ENCODE measurements around the gene YWHAQ. TPM values are rescaled to one million over a fixed set of nuclear protein-coding genes. Genes with fewer than 3 reads are reported as not detected.
"Not testable (repeated sequence)": the region's sequence is repeated elsewhere in the genome, so short reads cannot be mapped to it uniquely, and the experiment has no call there.

Gene YWHAQ
- total RNA-seq, 1 donor from 2014 or later = 140 TPM

DNA sequence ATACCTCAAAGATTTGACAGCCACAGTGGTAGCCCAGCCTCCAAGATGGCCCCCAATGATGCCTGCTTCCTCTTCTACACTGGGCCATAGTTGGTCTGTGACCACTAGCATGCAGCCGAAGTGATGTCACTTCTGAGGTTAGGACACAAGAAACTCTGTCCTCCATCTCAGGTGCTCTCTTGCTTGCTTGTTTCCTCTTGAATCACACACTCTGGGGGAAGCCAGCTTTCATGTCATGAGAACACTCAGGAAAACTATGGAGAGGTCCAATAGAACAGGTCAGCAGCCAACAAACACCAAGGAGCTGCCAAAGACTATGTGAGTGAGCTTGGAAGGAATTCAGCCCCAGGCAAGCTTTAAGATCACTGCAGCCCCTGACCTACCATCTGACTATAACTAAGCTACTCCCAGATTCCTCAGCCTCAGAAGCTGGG is 71.8 kb downstream of the YWHAQ start:
- Histone ChIP-seq H3K9ac (ENCODE audit: low read depth in 1 of 3, low read length in 3 of 3) (no peak overlapping the region), H3K27ac (ENCODE audit: low read depth, low read length) (no peak overlapping the region), H3K9me3 (ENCODE audit: control insufficient read depth in 3 of 3, low read length in 3 of 3) (no peaks in the 10 kb centered on the region), H3K4me1 (ENCODE audit: control insufficient read depth in 3 of 3, insufficient read depth in 3 of 3, low read length in 3 of 3) (peaks cover 7 to 14% (median 10%) of the 10 kb centered on the region in 3 donors), H3K27me3 (ENCODE audit: control insufficient read depth in 3 of 3, insufficient read depth in 3 of 3, low read length in 3 of 3) (no peaks in the 10 kb centered on the region), H3K4me3 (ENCODE audit: low read length in 3 of 3) (no peak overlapping the region), H3K36me3 (ENCODE audit: control insufficient read depth in 3 of 3, insufficient read depth in 3 of 3, low read length in 3 of 3) (no peaks in the 10 kb centered on the region)

DNA sequence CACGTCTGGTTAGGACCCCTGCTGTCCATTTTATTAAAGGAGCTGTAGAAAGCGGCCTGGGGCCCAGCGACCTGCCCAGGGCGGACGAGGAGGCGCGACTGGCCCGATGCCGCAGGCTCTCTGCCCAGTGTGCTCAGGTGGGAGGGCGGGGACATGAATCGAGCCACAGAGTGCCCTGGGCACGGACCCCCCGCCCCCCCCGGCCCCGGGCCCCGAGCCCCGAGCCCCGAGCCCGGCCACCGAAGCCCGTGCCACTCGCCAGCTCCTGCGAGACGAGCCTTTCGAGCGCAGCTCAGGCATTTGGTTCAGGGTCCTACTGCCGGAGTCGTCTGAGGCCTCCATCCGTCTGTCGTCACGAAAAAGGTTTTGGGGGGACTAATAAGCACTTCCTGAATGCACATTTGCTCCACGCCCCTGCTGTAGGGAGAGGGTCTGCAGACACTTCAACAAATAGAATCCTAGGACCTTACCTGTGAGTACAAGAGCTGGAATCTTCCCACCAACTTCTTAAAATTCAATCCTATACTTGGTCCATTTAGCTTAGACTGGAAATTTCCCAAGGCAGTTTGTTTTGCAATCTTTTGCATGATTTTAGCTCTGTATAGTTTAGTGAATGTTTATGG is 74.6 kb downstream of the YWHAQ start:
- Histone ChIP-seq H3K4me1 (ENCODE audit: control insufficient read depth in 3 of 3, insufficient read depth in 3 of 3, low read length in 3 of 3) (peaks cover 14 to 21% (median 21%) of the 10 kb centered on the region in 3 donors), H3K27me3 (ENCODE audit: control insufficient read depth in 3 of 3, insufficient read depth in 3 of 3, low read length in 3 of 3) (no peaks in the 10 kb centered on the region), H3K9me3 (ENCODE audit: control insufficient read depth in 3 of 3, low read length in 3 of 3) (no peaks in the 10 kb centered on the region), H3K27ac (ENCODE audit: low read depth, low read length) (peak overlapping the region; percentile 98), H3K36me3 (ENCODE audit: control insufficient read depth in 3 of 3, insufficient read depth in 3 of 3, low read length in 3 of 3) (no peaks in the 10 kb centered on the region), H3K9ac (ENCODE audit: low read depth in 1 of 3, low read length in 3 of 3) (peak overlapping the region; percentile 93 to 100 (median 96)), H3K4me3 (ENCODE audit: low read length in 3 of 3) (peak overlapping the region; percentile 74 to 90 (median 81))

DNA sequence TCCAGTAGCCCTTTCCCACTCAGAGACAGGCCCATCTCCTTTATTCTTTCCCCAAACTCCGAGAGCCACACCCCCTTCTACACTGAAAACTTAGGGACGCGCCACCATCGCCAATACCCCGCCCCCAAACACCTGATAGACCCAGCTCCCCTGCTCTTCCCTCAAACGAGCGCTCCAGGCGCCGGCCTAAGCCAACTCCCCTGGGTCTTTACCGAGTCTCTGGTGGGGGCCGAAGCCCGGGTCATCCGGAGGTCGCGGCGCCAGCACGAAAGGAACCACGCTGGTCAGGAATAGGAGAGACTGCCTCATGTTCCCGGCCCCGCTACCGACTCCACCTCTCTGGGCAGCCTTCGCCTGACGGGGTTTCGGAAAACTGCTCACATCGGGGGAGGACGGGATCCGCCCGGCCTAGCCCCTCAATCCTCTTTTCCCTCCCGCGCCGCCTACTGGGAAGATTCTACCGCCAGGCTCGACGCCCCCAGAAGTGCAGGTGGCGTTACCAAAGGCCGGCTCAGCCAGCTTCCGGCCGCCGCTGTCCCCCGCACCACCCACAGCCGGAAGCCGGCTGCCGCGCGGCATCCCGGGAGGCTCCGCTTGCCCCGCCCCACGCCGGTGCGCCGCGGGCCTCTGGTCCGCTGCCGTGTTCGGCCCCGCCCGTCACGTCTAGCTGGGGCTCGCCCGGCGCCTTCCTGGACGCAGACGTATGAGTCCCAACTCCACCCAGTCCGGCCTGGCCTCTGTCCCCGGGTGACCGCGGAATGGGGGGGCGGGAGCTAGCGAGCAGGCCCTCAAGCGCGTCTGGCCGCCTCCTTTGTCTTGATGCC is 75.3 kb downstream of the YWHAQ start, which contains the start of gene ADAM17:
Gene ADAM17, minus strand, starts transcription at position 534 of the 824 bp plus-strand sequence. Its CDS starts 225 bp downstream, at position 309.
- Histone ChIP-seq H3K27me3 (ENCODE audit: control insufficient read depth in 3 of 3, insufficient read depth in 3 of 3, low read length in 3 of 3) (no peaks in the 10 kb centered on the region), H3K4me3 (ENCODE audit: low read length in 3 of 3) (peak within 1 kb of the TSS; percentile 88 to 94 (median 93)), H3K9ac (ENCODE audit: low read depth in 1 of 3, low read length in 3 of 3) (peak within 1 kb of the TSS; percentile 96 to 100 (median 98)), H3K27ac (ENCODE audit: low read depth, low read length) (peak within 1 kb of the TSS; percentile 98), H3K4me1 (ENCODE audit: control insufficient read depth in 3 of 3, insufficient read depth in 3 of 3, low read length in 3 of 3) (peaks cover 14 to 21% (median 21%) of the 10 kb centered on the region in 3 donors), H3K9me3 (ENCODE audit: control insufficient read depth in 3 of 3, low read length in 3 of 3) (no peaks in the 10 kb centered on the region), H3K36me3 (ENCODE audit: control insufficient read depth in 3 of 3, insufficient read depth in 3 of 3, low read length in 3 of 3) (no peaks in the 10 kb centered on the region)

DNA sequence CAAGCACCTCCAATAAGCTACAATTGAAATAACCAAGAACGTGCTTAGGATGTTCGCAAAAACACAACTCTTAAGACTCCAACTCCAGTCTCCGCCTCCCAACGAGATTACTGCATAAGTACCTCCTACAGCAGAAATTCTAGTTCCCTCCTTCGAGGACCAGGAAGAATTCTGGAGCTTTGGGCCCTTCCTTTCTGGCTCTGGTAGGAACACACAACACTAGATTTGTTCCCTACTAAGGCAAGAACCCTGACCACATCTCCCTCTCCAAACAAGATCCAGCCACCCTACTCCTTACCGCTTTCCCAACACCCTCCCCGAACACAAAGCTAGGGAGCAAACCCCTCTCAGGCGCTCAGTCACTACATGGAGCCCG is 75.9 kb downstream of the YWHAQ start:
- peaks cover 14 to 22% (median 21%) of the 10 kb centered on the region in 3 donors for H3K4me1 ChIP-seq (ENCODE audit: control insufficient read depth in 3 of 3, insufficient read depth in 3 of 3, low read length in 3 of 3)

DNA sequence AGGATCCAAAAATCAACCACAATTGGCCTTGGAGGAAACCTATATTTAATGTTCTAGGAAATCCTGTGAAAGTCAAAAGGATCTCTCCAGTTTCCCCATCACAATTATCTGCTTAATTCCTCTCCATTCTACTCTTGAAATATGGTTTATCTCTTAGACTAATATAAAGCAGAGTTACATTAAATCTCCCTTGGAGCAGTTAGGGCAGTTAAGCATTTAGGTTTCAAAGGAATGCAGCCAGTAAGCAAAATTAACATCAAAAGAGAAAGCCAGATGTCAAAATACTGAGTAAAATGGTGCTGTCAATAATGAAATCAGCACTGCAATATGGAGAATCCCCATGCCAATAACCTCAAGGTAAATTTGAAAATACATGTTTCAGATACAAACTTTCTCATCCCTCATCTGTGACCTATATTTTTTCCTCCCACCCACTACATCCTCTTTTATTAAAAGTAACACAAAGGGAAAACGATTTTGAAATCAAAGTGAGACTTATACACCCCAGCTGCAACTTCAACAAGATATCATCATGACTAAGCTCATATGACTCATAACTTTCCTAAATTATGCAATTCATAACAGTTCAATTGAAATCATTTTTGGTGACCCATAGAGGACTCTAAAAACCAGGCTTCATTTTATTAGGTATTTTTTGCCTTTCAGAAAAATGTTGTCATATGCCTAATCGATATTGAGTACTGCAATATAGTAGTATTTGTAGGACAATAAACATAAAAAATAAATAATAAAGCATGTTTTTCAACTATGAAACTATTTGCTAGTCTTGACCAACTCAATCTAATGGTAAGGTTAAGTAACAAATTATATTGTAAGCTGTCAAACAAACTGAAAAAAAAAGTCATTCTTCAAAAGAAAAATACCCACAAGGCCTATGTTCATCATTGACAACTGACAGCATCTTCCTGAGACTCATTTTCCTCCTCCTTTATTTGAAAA is 78.3 kb downstream of the YWHAQ start:
- H3K27ac ChIP-seq (ENCODE audit: low read depth, low read length) = peak overlapping the region; percentile 62

More for the DNA sequence above, 75.9 kb downstream of the YWHAQ start:
- Histone ChIP-seq H3K9me3 (ENCODE audit: control insufficient read depth in 3 of 3, low read length in 3 of 3) (no peaks in the 10 kb centered on the region), H3K9ac (ENCODE audit: low read depth in 1 of 3, low read length in 3 of 3) (peak overlapping the region; percentile 96 to 100 (median 98)), H3K4me3 (ENCODE audit: low read length in 3 of 3) (peak overlapping the region; percentile 88 to 94 (median 93)), H3K36me3 (ENCODE audit: control insufficient read depth in 3 of 3, insufficient read depth in 3 of 3, low read length in 3 of 3) (no peaks in the 10 kb centered on the region), H3K27ac (ENCODE audit: low read depth, low read length) (peak overlapping the region; percentile 98), H3K27me3 (ENCODE audit: control insufficient read depth in 3 of 3, insufficient read depth in 3 of 3, low read length in 3 of 3) (no peaks in the 10 kb centered on the region)

DNA sequence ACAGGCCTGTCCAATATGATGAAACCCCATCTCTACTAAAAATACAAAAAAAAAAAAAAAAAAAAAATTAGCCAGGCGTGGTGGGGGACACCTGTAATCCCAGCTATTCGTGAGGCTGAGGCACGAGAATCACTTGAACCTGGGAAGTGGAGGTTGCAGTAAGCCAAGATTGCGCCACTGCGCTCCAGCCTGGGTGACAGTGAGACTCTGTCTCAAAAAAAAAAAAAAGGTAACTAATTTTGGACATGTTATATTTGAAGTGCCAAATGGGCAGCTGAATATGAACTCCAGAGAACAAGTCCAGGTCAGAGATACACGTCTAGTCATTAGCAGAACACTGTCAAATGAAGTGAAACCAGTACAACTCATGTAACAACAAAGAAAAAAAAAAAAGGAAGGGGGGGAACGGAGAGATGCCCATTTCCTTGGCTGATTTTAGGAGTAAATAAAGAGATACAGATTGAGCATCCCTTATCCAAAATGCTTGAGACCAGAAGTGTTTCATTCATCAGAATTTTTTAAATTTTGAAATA is 79.9 kb downstream of the YWHAQ start:
- H3K27me3 ChIP-seq (ENCODE audit: control insufficient read depth in 3 of 3, insufficient read depth in 3 of 3, low read length in 3 of 3); H3K9me3 ChIP-seq (ENCODE audit: control insufficient read depth in 3 of 3, low read length in 3 of 3); H3K4me3 ChIP-seq (ENCODE audit: low read length in 3 of 3); H3K36me3 ChIP-seq (ENCODE audit: control insufficient read depth in 3 of 3, insufficient read depth in 3 of 3, low read length in 3 of 3); H3K27ac ChIP-seq (ENCODE audit: low read depth, low read length); H3K9ac ChIP-seq (ENCODE audit: low read depth in 1 of 3, low read length in 3 of 3): not testable (repeated sequence)
- H3K4me1 ChIP-seq (ENCODE audit: control insufficient read depth in 3 of 3, insufficient read depth in 3 of 3, low read length in 3 of 3) = peaks cover 18 to 30% (median 19%) of the 10 kb centered on the region in 3 donors

More for the DNA sequence above, 78.3 kb downstream of the YWHAQ start:
- Histone ChIP-seq H3K9ac (ENCODE audit: low read depth in 1 of 3, low read length in 3 of 3) (peak overlapping the region in 2 of 3 donors; percentile 12 to 45), H3K4me1 (ENCODE audit: control insufficient read depth in 3 of 3, insufficient read depth in 3 of 3, low read length in 3 of 3) (peaks cover 15 to 24% (median 18%) of the 10 kb centered on the region in 3 donors), H3K9me3 (ENCODE audit: control insufficient read depth in 3 of 3, low read length in 3 of 3) (no peaks in the 10 kb centered on the region), H3K4me3 (ENCODE audit: low read length in 3 of 3) (no peak overlapping the region), H3K27me3 (ENCODE audit: control insufficient read depth in 3 of 3, insufficient read depth in 3 of 3, low read length in 3 of 3) (no peaks in the 10 kb centered on the region), H3K36me3 (ENCODE audit: control insufficient read depth in 3 of 3, insufficient read depth in 3 of 3, low read length in 3 of 3) (no peaks in the 10 kb centered on the region)

DNA sequence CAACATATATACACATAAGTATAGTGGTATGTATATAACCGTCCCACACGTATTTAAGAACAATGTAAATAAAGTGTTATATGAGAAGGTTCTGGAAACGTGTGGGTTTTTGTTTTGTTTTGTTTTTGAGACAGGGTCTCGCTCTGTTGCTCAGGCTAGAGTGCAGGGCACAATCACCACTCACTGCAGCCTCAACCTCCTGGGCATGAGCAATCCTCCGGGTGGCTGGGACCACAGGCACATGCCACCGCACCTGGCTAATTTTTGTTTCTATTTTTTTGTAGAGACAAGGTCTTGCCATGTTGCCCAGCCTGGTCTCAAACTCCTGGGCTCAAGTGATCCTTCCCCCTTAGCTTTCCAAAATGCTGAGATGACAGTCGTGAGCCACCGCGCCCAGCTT is 81.4 kb downstream of the YWHAQ start:
- H3K27ac ChIP-seq (ENCODE audit: low read depth, low read length) = no peak overlapping the region

DNA sequence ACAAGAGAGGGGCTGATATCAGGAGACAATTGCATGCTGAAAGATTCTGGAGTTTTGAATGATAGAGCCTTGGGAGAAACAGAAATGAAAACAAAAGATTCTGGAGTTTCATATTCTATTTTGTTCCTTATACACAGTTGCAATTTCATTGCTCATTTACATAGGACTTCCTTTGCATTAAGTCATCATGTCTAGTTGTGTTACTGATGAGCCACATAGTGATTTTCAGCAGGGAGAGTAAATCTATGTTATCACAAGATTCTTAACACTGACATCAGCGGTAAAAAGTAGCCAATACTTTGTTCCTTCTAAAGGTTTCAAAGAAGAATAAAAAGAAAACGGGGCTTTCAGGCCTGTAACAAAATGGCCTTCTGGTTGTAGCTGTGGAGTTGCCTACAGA is 82.3 kb downstream of the YWHAQ start:
- Histone ChIP-seq H3K9me3 (ENCODE audit: control insufficient read depth in 3 of 3, low read length in 3 of 3) (no peaks in the 10 kb centered on the region), H3K4me1 (ENCODE audit: control insufficient read depth in 3 of 3, insufficient read depth in 3 of 3, low read length in 3 of 3) (peaks cover 7 to 29% (median 17%) of the 10 kb centered on the region in 3 donors), H3K9ac (ENCODE audit: low read depth in 1 of 3, low read length in 3 of 3) (no peak overlapping the region), H3K4me3 (ENCODE audit: low read length in 3 of 3) (no peak overlapping the region), H3K27ac (ENCODE audit: low read depth, low read length) (no peak overlapping the region), H3K36me3 (ENCODE audit: control insufficient read depth in 3 of 3, insufficient read depth in 3 of 3, low read length in 3 of 3) (no peaks in the 10 kb centered on the region), H3K27me3 (ENCODE audit: control insufficient read depth in 3 of 3, insufficient read depth in 3 of 3, low read length in 3 of 3) (no peaks in the 10 kb centered on the region)

More for the DNA sequence above, 81.4 kb downstream of the YWHAQ start:
- Histone ChIP-seq H3K9ac (ENCODE audit: low read depth in 1 of 3, low read length in 3 of 3) (no peak overlapping the region), H3K36me3 (ENCODE audit: control insufficient read depth in 3 of 3, insufficient read depth in 3 of 3, low read length in 3 of 3) (no peaks in the 10 kb centered on the region), H3K4me1 (ENCODE audit: control insufficient read depth in 3 of 3, insufficient read depth in 3 of 3, low read length in 3 of 3) (peaks cover 11 to 29% (median 18%) of the 10 kb centered on the region in 3 donors), H3K27me3 (ENCODE audit: control insufficient read depth in 3 of 3, insufficient read depth in 3 of 3, low read length in 3 of 3) (no peaks in the 10 kb centered on the region), H3K4me3 (ENCODE audit: low read length in 3 of 3) (no peak overlapping the region), H3K9me3 (ENCODE audit: control insufficient read depth in 3 of 3, low read length in 3 of 3) (no peaks in the 10 kb centered on the region)

DNA sequence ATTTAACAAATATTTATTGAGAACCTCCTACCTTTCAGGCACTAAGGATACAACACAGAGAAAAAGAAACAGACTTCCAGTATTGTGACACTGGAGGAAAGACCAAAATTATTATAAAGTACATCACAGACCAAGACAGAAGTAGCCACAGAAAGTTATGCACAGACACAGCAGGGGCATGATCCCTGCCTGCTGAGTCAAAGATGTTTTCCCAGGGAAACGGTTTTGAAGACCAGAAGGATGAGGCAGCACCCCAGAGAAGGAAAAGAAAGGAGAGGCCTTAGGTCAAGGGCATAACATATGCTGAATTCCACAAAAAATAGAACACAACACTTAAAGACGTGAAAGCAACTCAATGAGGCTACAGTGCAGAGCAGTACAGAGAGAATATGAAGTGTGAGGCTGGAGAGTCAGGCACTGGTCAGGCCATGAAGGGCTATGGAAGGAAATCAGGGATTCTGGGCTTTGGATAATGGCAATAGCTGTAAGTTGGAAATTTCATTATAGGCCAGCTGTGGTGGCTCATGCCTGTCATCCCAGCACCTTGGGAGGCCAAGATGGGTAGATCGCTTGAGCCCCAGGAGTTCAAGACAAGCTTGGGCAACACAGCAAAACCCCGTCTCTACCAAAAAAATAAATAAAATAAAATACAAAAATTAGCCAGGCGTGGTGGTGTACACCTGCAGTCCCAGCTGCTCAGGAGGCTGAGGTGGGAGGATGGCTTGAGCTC is 83.4 kb downstream of the YWHAQ start:
- Histone ChIP-seq H3K27me3 (ENCODE audit: control insufficient read depth in 3 of 3, insufficient read depth in 3 of 3, low read length in 3 of 3) (no peaks in the 10 kb centered on the region), H3K4me3 (ENCODE audit: low read length in 3 of 3) (no peak overlapping the region), H3K36me3 (ENCODE audit: control insufficient read depth in 3 of 3, insufficient read depth in 3 of 3, low read length in 3 of 3) (no peaks in the 10 kb centered on the region), H3K9me3 (ENCODE audit: control insufficient read depth in 3 of 3, low read length in 3 of 3) (no peaks in the 10 kb centered on the region), H3K9ac (ENCODE audit: low read depth in 1 of 3, low read length in 3 of 3) (no peak overlapping the region), H3K4me1 (ENCODE audit: control insufficient read depth in 3 of 3, insufficient read depth in 3 of 3, low read length in 3 of 3) (peaks cover 5 to 29% (median 14%) of the 10 kb centered on the region in 3 donors), H3K27ac (ENCODE audit: low read depth, low read length) (no peak overlapping the region)

All from skeletal muscle tissue (tissue), 4 donors.